GM23338 (cell line): Measurements from ENCODE around the gene ATP8B4. TPM values are rescaled to one million over a fixed set of nuclear protein-coding genes. Genes with fewer than 3 reads are reported as not detected.
A peak's percentile ranks its signal among the peaks of the same experiment; 100 is the strongest.

Source experiments
- ATAC-seq: fragments of 200-7000 bp; cut with Tn5 transposase; 3 replicates; pipeline ENCODE4 v1.9.1; 2020
- DNase-seq: peaks from one replicate; pipeline ENCODE4 v3.0.0-alpha.2; 2015; ENCODE audit warnings: low spot score
- H2AFZ ChIP-seq: fragments of 200-600 bp; sonication (generic); 2 replicates; pipeline ENCODE4 v1.8.0; 2016; ENCODE audit warnings: antibody characterized with exemption, mild to moderate bottlenecking, moderate library complexity
- H3F3A ChIP-seq: fragments of 200-600 bp; sonication (generic); replicated peaks from 2 replicates; pipeline ENCODE4 v1.8.0; 2017; ENCODE audit warnings: antibody characterized with exemption, mixed run types, low read depth
- H3K27ac ChIP-seq: fragments of 200-600 bp; sonication (generic); 2 replicates; pipeline ENCODE4 v1.6.1; 2016; ENCODE audit warnings: low read depth
- H3K27me3 ChIP-seq: fragments of 200-600 bp; sonication (generic); 2 replicates; pipeline ENCODE4 v1.8.0; 2016; ENCODE audit warnings: mild to moderate bottlenecking, mixed run types, moderate library complexity; ENCODE audit not compliant: insufficient read depth
- H3K36me3 ChIP-seq: fragments of 200-600 bp; sonication (generic); 2 replicates; pipeline ENCODE4 v1.8.0; 2016; ENCODE audit warnings: mild to moderate bottlenecking; ENCODE audit not compliant: insufficient read depth
- H3K4me1 ChIP-seq: fragments of 200-600 bp; sonication (generic); 2 replicates; pipeline ENCODE4 v1.8.0; 2016; ENCODE audit warnings: mild to moderate bottlenecking, moderate library complexity; ENCODE audit not compliant: insufficient read depth
- H3K4me2 ChIP-seq: fragments of 200-600 bp; sonication (generic); 2 replicates; pipeline ENCODE4 v1.7.1; 2017; ENCODE audit warnings: mixed run types
- H3K4me3 ChIP-seq: fragments of 200-600 bp; sonication (generic); 2 replicates; pipeline ENCODE4 v1.6.1; 2016; ENCODE audit warnings: mixed run types
- H3K79me2 ChIP-seq: fragments of 200-600 bp; sonication (generic); replicated peaks from 2 replicates; pipeline ENCODE4 v1.8.0; 2017; ENCODE audit warnings: mild to moderate bottlenecking; ENCODE audit not compliant: insufficient read depth
- H3K9me2 ChIP-seq: fragments of 200-600 bp; sonication (generic); 2 replicates; pipeline ENCODE4 v1.8.0; 2017; ENCODE audit not compliant: insufficient read depth
- H4K20me1 ChIP-seq: fragments of 200-600 bp; sonication (generic); replicated peaks from 2 replicates; pipeline ENCODE4 v1.8.0; 2017; ENCODE audit warnings: mild to moderate bottlenecking; ENCODE audit not compliant: insufficient read depth
- H3K27ac Mint-ChIP-seq: 2 replicates; pipeline ENCODE4 v1.8.0; 2020; ENCODE audit warnings: inconsistent platforms, mild to moderate bottlenecking, moderate library complexity, mixed read lengths
- H3K27me3 Mint-ChIP-seq: 3 replicates; pipeline ENCODE4 v1.8.0; 2022; ENCODE audit warnings: low read depth, mild to moderate bottlenecking, moderate library complexity, mixed read lengths, inconsistent platforms; ENCODE audit not compliant: insufficient read depth, poor library complexity
- H3K36me3 Mint-ChIP-seq: 3 replicates; pipeline ENCODE4 v1.8.0; 2021; ENCODE audit warnings: low read depth, mild to moderate bottlenecking, inconsistent platforms, moderate library complexity, mixed read lengths
- H3K4me1 Mint-ChIP-seq: 3 replicates; pipeline ENCODE4 v1.8.0; 2020; ENCODE audit warnings: mild to moderate bottlenecking, inconsistent platforms, mixed read lengths
- H3K4me3 Mint-ChIP-seq: 3 replicates; pipeline ENCODE4 v1.8.0; 2021; ENCODE audit warnings: moderate library complexity, mild to moderate bottlenecking, inconsistent platforms, mixed read lengths
- H3K9me3 Mint-ChIP-seq: 3 replicates; pipeline ENCODE4 v1.8.0; 2020; ENCODE audit warnings: moderate library complexity, mild to moderate bottlenecking, inconsistent platforms, mixed read lengths
- CTCF ChIP-seq, 2 experiments: fragments of 200-600 bp in 1 of 2; sonication (generic) in 1 of 2; conservative IDR thresholded peaks; 2 replicates each; pipeline versions ENCODE4 v1.5.1 to v1.6.1; 2016 to 2017; ENCODE audit warnings: antibody characterized with exemption in 2 of 2, low read depth in 2 of 2, mild to moderate bottlenecking in 2 of 2, moderate library complexity in 1 of 2
- EZH2 ChIP-seq: fragments of 200-600 bp; sonication (generic); IDR thresholded peaks from one replicate; pipeline ENCODE4 v1.8.0; 2017; ENCODE audit warnings: antibody characterized with exemption, mild to moderate bottlenecking, low read depth; ENCODE audit not compliant: unreplicated experiment
- JUNB ChIP-seq: IDR thresholded peaks from one replicate; pipeline ENCODE4 v1.6.1; 2016; ENCODE audit warnings: antibody characterized with exemption; ENCODE audit not compliant: unreplicated experiment
- STAT1 ChIP-seq: IDR thresholded peaks from one replicate; pipeline ENCODE4 v1.6.1; 2016; ENCODE audit warnings: antibody characterized with exemption; ENCODE audit not compliant: unreplicated experiment
- polyA plus RNA-seq: library from polyadenylated mRNA; unstranded; fragments of >200 nt; fragmentation: Nextera tagmentation; extraction: Ambion mirVana; gene quantifications from 2 replicates; pipeline ENCODE4 v1.2.1, GENCODE V29; 2016
- total RNA-seq: library from RNA; depleted of rRNA; stranded (reverse); fragments of >200 nt; shearing (Covaris generic); gene quantifications from 2 replicates; pipeline ENCODE4 v1.2.3, GENCODE V29; 2014
- TF ChIP-seq, protein P1 (sequence below): fragments of 250-450 bp; sonication (Bioruptor Pico); IDR thresholded peaks from 2 replicates; pipeline ENCODE4 v1.5.0; 2020; ENCODE audit warnings: mild to moderate bottlenecking, moderate library complexity

Gene ATP8B4
- total and polyA plus RNA-seq, 2 experiments from 2014 or later, result 0.24 TPM; not detected in 1

- H3K4me3 Mint-ChIP-seq, result no peak overlapping the region
- H3K27me3 Mint-ChIP-seq, result peaks cover 3% of the 10 kb centered on the region
- H3K79me2 ChIP-seq, result no peaks in the 10 kb centered on the region
- H3K4me1 Mint-ChIP-seq, result no peaks in the 10 kb centered on the region
- no peaks in the 10 kb centered on the region for H3K36me3 ChIP-seq
- H3K9me3 Mint-ChIP-seq, result no peaks in the 10 kb centered on the region
- H3K4me3 ChIP-seq, result no peak overlapping the region
- no peaks in the 10 kb centered on the region for H4K20me1 ChIP-seq
- DNase-seq (peak; percentile 84), ATAC-seq (peak; percentile 94)
- H3K9me2 ChIP-seq, result no peaks in the 10 kb centered on the region
- H3K27ac Mint-ChIP-seq, result no peak overlapping the region
- H2AFZ ChIP-seq, result no peak overlapping the region
- no peak overlapping the region for H3K4me2 ChIP-seq
- H3K4me1 ChIP-seq, result no peaks in the 10 kb centered on the region
- no peaks in the 10 kb centered on the region for H3K36me3 Mint-ChIP-seq
- no peak overlapping the region for H3K27ac ChIP-seq
- TF ChIP-seq CTCF (conservative IDR thresholded peaks at IDR 0.05; ENCODE audit: low read depth in 2 of 2) (peak; percentile 53 to 91), STAT1 (no peak), EZH2 (no peak), JUNB (no peak)
- TF ChIP-seq, protein P1, sequence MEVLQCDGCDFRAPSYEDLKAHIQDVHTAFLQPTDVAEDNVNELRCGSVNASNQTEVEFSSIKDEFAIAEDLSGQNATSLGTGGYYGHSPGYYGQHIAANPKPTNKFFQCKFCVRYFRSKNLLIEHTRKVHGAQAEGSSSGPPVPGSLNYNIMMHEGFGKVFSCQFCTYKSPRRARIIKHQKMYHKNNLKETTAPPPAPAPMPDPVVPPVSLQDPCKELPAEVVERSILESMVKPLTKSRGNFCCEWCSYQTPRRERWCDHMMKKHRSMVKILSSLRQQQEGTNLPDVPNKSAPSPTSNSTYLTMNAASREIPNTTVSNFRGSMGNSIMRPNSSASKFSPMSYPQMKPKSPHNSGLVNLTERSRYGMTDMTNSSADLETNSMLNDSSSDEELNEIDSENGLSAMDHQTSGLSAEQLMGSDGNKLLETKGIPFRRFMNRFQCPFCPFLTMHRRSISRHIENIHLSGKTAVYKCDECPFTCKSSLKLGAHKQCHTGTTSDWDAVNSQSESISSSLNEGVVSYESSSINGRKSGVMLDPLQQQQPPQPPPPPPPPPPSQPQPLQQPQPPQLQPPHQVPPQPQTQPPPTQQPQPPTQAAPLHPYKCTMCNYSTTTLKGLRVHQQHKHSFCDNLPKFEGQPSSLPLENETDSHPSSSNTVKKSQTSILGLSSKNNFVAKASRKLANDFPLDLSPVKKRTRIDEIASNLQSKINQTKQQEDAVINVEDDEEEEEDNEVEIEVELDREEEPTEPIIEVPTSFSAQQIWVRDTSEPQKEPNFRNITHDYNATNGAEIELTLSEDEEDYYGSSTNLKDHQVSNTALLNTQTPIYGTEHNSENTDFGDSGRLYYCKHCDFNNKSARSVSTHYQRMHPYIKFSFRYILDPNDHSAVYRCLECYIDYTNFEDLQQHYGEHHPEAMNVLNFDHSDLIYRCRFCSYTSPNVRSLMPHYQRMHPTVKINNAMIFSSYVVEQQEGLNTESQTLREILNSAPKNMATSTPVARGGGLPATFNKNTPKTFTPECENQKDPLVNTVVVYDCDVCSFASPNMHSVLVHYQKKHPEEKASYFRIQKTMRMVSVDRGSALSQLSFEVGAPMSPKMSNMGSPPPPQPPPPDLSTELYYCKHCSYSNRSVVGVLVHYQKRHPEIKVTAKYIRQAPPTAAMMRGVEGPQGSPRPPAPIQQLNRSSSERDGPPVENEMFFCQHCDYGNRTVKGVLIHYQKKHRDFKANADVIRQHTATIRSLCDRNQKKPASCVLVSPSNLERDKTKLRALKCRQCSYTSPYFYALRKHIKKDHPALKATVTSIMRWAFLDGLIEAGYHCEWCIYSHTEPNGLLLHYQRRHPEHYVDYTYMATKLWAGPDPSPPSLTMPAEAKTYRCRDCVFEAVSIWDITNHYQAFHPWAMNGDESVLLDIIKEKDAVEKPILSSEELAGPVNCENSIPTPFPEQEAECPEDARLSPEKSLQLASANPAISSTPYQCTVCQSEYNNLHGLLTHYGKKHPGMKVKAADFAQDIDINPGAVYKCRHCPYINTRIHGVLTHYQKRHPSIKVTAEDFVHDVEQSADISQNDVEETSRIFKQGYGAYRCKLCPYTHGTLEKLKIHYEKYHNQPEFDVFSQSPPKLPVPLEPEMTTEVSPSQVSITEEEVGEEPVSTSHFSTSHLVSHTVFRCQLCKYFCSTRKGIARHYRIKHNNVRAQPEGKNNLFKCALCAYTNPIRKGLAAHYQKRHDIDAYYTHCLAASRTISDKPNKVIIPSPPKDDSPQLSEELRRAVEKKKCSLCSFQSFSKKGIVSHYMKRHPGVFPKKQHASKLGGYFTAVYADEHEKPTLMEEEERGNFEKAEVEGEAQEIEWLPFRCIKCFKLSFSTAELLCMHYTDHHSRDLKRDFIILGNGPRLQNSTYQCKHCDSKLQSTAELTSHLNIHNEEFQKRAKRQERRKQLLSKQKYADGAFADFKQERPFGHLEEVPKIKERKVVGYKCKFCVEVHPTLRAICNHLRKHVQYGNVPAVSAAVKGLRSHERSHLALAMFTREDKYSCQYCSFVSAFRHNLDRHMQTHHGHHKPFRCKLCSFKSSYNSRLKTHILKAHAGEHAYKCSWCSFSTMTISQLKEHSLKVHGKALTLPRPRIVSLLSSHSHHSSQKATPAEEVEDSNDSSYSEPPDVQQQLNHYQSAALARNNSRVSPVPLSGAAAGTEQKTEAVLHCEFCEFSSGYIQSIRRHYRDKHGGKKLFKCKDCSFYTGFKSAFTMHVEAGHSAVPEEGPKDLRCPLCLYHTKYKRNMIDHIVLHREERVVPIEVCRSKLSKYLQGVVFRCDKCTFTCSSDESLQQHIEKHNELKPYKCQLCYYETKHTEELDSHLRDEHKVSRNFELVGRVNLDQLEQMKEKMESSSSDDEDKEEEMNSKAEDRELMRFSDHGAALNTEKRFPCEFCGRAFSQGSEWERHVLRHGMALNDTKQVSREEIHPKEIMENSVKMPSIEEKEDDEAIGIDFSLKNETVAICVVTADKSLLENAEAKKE, result peak; percentile 77
- no peaks in the 10 kb centered on the region for H3K27me3 ChIP-seq
- no peaks in the 10 kb centered on the region for H3F3A ChIP-seq
Measured at GRCh38 chr15:50148362-50148963, 29.4 kb upstream of the ATP8B4 start.
